Measurements from ENCODE around the gene DNAL4. TPM values are rescaled to one million over a fixed set of nuclear protein-coding genes. Genes with fewer than 3 reads are reported as not detected.

DNAL4 gene
- total RNA-seq, 1 experiment from 2014 or later, result 18.3 TPM

- H3K27me3 Mint-ChIP-seq (ENCODE audit: insufficient read depth, unreplicated experiment), result no peaks in the 10 kb centered on the region
- H3K9me3 Mint-ChIP-seq (ENCODE audit: unreplicated experiment), result no peaks in the 10 kb centered on the region
- POLR2A ChIA-PET, result no interaction called here
- TF ChIP-seq CTCF (IDR thresholded peaks at IDR 0.05; ENCODE audit: unreplicated experiment), result no peak
- no peaks in the 10 kb centered on the region for H3K36me3 Mint-ChIP-seq (ENCODE audit: insufficient read depth, unreplicated experiment)
- intact Hi-C loops (cut with micrococcal nuclease), result no loop called here
- no peak for DNase-seq (ENCODE audit: unreplicated experiment)
- H3K4me1 Mint-ChIP-seq (ENCODE audit: insufficient read depth, unreplicated experiment), result peaks cover 4% of the 10 kb centered on the region
- CTCF ChIA-PET, result interaction anchor here (0.5 to 1.2 kb wide), 2 partner anchors 18 to 54 kb away, joined by 3 read pairs; no protein-coding TSS in a partner anchor
- no TSS peak for BruUV-seq (replicated peaks)
- no peak overlapping the region for H3K27ac Mint-ChIP-seq (ENCODE audit: low read depth, unreplicated experiment)
- H3K4me3 Mint-ChIP-seq (ENCODE audit: unreplicated experiment), result no peak overlapping the region
These were observed 39.1 kb upstream of the DNAL4 start for GRCh38 chr22:38833061-38833460.

DNA sequence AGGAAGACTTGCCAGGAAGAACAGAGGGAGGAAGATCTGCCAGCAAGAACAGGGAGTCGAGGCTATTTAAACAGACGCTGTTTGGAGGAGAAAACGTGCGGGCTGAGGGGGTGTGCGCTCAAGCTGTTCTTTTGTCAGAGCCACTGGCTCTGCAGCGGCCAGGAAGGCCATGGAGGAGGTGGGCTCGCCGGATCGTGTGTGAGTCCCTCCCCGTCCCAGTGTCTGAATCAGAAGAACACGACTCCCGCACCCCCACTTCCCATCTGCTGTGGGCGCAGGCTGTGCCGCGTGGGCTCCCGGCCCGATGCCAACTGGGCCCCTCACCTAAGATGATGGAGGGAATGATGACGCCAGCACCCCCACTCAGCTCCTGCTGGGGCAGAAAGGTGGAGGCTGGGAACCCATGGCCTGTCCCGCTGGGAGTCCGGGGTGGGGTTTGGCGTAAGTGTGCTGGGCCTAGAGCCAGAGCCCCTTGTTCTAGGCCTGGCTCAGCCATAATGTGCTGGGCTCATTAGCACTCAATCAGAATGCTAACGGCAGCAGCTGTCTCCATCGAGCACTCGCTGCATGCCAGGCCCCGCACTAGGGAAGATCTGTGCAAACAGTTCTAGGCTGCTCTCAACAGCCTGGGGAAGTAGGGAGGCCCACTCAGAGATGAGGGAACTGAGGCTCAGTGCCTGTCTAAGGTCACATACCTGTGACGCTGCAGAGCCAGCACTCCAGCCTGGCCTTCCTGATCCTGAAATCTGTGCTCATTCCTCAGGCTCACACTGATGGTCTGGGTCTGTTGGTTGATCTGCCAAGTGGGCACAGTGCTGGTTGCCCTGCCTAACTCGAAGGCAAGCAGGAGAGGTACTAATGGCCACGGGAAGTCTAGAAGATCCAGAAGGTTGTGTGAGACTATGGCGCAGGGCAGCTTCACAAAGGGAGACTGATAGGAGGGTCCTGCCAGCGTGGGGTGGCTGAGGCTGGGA lies 38.3 kb upstream of the DNAL4 start:
- CTCF ChIA-PET, result interaction anchor here (0.6 to 1.2 kb wide), 3 partner anchors 18 to 71 kb away, joined by 3 read pairs; no protein-coding TSS in a partner anchor
- POLR2A ChIA-PET, result no interaction called here
- no peak overlapping the region for H3K27ac Mint-ChIP-seq (ENCODE audit: low read depth, unreplicated experiment)
- H3K36me3 Mint-ChIP-seq (ENCODE audit: insufficient read depth, unreplicated experiment), result no peaks in the 10 kb centered on the region
- H3K4me3 Mint-ChIP-seq (ENCODE audit: unreplicated experiment), result no peak overlapping the region
- H3K4me1 Mint-ChIP-seq (ENCODE audit: insufficient read depth, unreplicated experiment), result peaks cover 4% of the 10 kb centered on the region
- H3K27me3 Mint-ChIP-seq (ENCODE audit: insufficient read depth, unreplicated experiment), result no peaks in the 10 kb centered on the region
- no peak for DNase-seq (ENCODE audit: unreplicated experiment)
- BruUV-seq (replicated peaks), result no TSS peak
- intact Hi-C loops (cut with micrococcal nuclease), result no loop called here
- no peak for TF ChIP-seq CTCF (IDR thresholded peaks at IDR 0.05; ENCODE audit: unreplicated experiment)
- H3K9me3 Mint-ChIP-seq (ENCODE audit: unreplicated experiment), result no peaks in the 10 kb centered on the region

DNA sequence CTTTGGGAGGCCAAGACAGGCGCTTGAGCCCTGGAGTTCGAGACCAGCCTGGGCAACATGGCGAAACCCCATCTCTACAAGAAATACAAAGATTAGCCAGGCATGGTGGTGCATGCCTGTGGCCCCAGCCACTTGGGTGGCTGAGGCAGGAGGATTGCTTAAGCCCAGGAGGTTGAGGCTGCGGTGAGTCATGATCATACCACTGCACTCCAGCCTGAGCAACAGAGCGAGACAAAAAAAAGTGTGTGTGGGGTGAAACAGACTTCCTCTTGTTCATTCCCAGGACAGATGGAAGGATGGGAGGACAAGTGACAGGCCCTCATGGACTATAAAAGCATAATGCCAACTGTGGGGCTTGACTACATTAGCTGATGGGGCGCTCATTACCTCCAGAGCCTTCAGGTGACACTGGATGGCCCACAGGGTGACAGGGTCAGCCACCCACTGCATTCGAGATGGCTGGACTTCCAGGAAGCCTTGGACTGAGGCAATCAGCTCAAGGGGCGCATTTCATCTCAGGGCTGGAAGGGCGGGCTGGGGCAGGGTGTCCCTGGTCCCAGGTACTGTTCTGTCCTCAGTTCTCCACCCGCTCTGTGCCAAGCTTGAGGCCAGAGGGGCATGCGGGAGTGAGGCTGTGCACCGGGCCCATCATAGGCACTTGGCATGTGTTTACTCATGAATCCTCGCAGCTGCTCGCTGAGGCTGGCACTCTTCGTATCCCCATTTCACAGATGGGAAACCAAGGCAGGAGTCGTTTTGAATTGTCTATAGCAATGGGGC lies 37.4 kb upstream of the DNAL4 start:
- H3K27ac Mint-ChIP-seq (ENCODE audit: low read depth, unreplicated experiment), result no peak overlapping the region
- DNase-seq (ENCODE audit: unreplicated experiment), result peak; percentile 75
- H3K9me3 Mint-ChIP-seq (ENCODE audit: unreplicated experiment), result no peaks in the 10 kb centered on the region
- H3K4me3 Mint-ChIP-seq (ENCODE audit: unreplicated experiment), result no peak overlapping the region
- no peak for TF ChIP-seq CTCF (IDR thresholded peaks at IDR 0.05; ENCODE audit: unreplicated experiment)
- POLR2A ChIA-PET, result no interaction called here
- no peaks in the 10 kb centered on the region for H3K27me3 Mint-ChIP-seq (ENCODE audit: insufficient read depth, unreplicated experiment)
- intact Hi-C loops (cut with micrococcal nuclease), result no loop called here
- H3K36me3 Mint-ChIP-seq (ENCODE audit: insufficient read depth, unreplicated experiment), result no peaks in the 10 kb centered on the region
- CTCF ChIA-PET, result interaction anchor here (0.6 to 0.7 kb wide), 2 partner anchors 62 to 70 kb away, joined by 3 read pairs; no protein-coding TSS in a partner anchor
- H3K4me1 Mint-ChIP-seq (ENCODE audit: insufficient read depth, unreplicated experiment), result peaks cover 4% of the 10 kb centered on the region
- BruUV-seq (replicated peaks), result no TSS peak

DNA sequence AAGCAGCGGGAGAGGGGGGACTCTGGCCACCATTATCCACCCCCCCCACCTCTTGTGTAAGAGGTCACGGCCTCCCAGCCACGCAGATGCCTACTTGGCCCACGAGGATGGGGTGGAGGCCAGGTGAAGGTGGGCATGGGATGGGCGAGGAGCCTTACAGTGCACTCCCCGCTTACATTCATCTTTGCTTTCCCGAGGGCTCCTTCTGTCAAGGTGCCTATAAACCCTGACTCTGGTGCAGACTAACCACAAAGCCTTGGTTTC lies 36.8 kb upstream of the DNAL4 start:
- Mint-ChIP-seq H3K4me1 (ENCODE audit: insufficient read depth, unreplicated experiment) (peaks cover 4% of the 10 kb centered on the region), H3K27ac (ENCODE audit: low read depth, unreplicated experiment) (no peak overlapping the region), H3K36me3 (ENCODE audit: insufficient read depth, unreplicated experiment) (no peaks in the 10 kb centered on the region), H3K27me3 (ENCODE audit: insufficient read depth, unreplicated experiment) (no peaks in the 10 kb centered on the region), H3K9me3 (ENCODE audit: unreplicated experiment) (no peaks in the 10 kb centered on the region), H3K4me3 (ENCODE audit: unreplicated experiment) (no peak overlapping the region)
- no peak for TF ChIP-seq CTCF (IDR thresholded peaks at IDR 0.05; ENCODE audit: unreplicated experiment)
- DNase-seq (ENCODE audit: unreplicated experiment), result no peak
- intact Hi-C loops (cut with micrococcal nuclease), result no loop called here
- ChIA-PET CTCF (no interaction called here), POLR2A (no interaction called here)
- BruUV-seq (replicated peaks), result no TSS peak
